ENCODE results near the gene TMEM101.
A peak's percentile ranks its signal among the peaks of the same experiment; 100 is the strongest.
"Not testable (repeated sequence)": the region's sequence is repeated elsewhere in the genome, so short reads cannot be mapped to it uniquely, and the experiment has no call there.

TMEM101 gene

GRCh38 chr17:44000141-44000860 is 14.5 kb downstream of the TMEM101 start:
- no peak for DNase-seq (ENCODE audit: low read depth)

- DNase-seq (ENCODE audit: low read depth) = no peak
These were observed 15.7 kb downstream of the TMEM101 start for GRCh38 chr17:43999024-43999423.

DNA sequence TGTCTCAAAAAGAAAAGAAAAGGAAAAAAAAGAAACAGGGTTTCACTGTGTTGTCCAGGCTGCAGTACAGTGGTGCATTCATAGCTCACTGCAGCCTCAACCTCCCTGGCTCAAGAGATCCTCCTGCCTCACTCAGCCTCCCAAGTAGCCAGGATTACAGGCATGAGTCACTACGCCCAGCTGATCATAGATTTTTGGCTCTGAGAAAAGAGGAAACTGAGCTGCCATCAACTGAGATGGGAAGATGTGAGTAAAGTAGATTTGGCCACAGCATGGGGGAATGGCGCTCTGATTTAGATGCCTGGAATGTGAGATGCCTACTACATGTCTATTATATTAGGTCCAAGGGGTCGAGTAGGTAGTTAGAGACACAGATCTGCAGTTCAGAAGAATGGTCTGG is 16.2 kb downstream of the TMEM101 start:
- no peak for DNase-seq (ENCODE audit: low read depth)

DNA sequence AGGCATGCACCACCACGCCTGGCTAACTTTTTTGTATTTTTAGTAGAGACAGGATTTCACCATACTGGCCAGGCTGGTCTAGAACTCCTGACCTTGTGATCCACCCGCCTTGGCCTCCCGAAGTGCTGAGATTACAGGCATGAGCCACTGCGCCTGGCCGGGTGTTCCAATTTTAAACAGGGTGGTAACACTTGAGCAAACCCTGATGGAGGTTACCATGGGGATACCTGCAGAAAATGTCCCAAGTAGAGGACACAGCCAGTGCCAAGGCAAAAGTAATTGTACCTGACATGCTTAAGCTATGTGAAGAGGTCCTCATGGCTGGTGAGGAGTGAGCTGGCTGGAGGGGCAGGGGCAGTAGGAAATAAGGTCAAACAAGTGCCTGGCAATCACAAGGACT is 17.6 kb downstream of the TMEM101 start:
- DNase-seq (ENCODE audit: low read depth) = not testable (repeated sequence)

GRCh38 chr17:43995150-43995471 is 19.7 kb downstream of the TMEM101 start:
- no peak for DNase-seq (ENCODE audit: low read depth)

- DNase-seq (ENCODE audit: low read depth) = peak; percentile 38
These were observed 20.3 kb downstream of the TMEM101 start for GRCh38 chr17:43994272-43995149.

GRCh38 chr17:43992641-43993040 is 22.1 kb downstream of the TMEM101 start:
- no peak for DNase-seq (ENCODE audit: low read depth)

GRCh38 chr17:43988301-43988700 is 26.5 kb downstream of the TMEM101 start:
- no peak for DNase-seq (ENCODE audit: low read depth)

DNA sequence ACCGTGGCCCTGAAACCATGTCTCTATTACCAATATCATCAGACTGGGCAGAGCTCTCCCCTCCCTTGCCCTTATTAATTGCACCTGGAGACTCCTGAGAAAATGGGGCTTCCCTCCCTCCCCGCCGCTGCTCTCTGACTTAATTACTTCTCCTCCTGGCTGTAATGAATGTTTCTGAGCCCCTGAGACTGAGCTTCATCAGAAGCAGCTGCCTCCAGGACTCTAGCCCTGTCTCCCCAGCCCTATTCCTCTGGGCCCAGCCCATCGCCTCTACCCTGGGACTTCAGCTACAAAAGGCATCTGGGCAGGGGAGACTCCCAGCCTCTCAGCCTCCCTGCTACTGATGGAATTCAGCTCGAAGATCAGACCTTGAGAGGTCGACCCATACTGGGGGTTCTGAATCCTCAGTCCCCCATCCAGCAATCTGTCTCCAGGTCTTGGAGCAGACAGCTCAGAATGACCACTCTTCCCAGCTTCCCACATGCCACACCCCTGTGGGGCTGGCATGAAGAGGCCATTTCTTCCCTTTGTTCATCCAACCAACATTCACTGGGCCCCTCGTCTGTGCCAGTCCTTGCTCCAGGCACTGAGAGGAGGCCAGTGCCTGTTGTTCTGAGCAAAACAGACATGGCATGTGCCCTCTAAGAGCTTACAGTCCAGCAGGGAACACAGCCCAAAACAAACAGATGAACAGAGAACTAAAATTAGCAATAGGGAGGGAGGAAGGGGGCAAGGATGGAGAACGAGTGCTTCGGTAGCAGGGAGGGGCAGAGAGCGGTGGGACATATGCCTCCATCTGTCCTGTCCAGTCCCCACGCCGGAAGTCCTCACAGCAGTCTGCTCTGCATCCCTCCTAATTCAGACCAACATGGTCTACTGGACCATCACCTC is 27.4 kb downstream of the TMEM101 start:
- no peak for DNase-seq (ENCODE audit: low read depth)

- no peak for DNase-seq (ENCODE audit: low read depth)
These were observed 28.4 kb downstream of the TMEM101 start for GRCh38 chr17:43986225-43986981.

- no peak for DNase-seq (ENCODE audit: low read depth)
These were observed 30.2 kb downstream of the TMEM101 start for GRCh38 chr17:43984521-43984920.

- no peak for DNase-seq (ENCODE audit: low read depth)
These were observed 31.0 kb downstream of the TMEM101 start for GRCh38 chr17:43983515-43984411.

GRCh38 chr17:43983196-43983514 is 31.6 kb downstream of the TMEM101 start:
- DNase-seq (ENCODE audit: low read depth) = no peak

GRCh38 chr17:43982171-43982570 is 32.6 kb downstream of the TMEM101 start:
- DNase-seq (ENCODE audit: low read depth) = no peak

DNA sequence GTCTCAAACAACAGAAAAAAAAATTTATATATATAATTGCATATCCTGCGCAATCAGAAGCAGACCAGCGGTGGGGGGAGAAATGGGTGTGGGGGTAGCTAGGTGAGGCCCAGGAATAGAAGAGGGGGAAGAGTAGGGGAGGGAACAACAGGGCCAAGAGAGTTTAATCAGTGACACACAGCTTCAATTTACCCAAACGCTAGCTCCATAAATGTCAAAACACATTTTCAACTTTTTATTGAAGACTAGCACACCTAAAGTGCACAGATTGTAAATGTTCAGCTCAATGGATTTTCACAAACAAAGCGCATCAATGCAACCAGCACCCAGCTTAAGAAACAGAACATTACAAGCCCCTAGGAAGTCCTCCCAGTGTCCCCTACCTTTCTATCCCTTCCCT is 35.1 kb downstream of the TMEM101 start:
- no peak for DNase-seq (ENCODE audit: low read depth)

DNA sequence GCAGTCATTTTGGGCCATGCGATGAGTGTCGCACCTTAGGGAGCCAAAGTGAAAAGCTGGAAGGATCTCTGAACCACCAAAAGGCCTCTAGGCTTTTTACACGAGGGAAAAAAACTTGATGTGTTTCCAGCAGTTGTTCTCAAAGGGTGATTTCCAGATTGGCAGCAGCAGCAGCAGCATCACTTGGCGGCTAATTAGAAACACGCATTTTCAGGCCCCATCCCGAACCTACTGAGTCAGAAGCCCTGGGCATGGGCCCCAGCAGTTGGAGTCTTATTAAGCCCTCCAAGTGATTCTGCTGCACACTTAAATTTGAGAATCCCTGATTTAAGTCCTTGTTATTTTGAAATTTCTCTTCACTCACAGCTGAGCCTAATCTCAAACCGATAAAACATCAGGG is 35.8 kb downstream of the TMEM101 start:
- DNase-seq (ENCODE audit: low read depth) = no peak

DNA sequence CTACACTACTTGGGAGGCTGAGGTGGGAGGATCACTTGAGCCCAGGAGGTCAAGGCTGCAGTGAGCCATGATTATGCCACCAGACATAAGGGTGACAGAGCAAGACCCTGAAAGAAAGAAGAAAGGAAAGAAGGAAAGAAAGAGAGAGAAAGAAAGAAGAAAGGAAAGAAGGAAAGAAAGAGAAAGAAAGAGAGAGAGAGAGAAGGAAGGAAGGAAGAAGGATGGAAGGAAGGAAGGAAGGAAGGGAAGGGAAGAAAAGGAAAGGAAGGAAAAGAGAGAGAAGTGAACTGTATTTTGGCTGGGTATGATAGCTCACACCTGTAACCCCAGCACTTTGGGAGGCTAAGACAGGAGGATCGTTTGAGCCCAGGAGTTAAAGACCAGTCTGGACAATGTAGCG is 36.7 kb downstream of the TMEM101 start:
- DNase-seq (ENCODE audit: low read depth) = no peak

DNA sequence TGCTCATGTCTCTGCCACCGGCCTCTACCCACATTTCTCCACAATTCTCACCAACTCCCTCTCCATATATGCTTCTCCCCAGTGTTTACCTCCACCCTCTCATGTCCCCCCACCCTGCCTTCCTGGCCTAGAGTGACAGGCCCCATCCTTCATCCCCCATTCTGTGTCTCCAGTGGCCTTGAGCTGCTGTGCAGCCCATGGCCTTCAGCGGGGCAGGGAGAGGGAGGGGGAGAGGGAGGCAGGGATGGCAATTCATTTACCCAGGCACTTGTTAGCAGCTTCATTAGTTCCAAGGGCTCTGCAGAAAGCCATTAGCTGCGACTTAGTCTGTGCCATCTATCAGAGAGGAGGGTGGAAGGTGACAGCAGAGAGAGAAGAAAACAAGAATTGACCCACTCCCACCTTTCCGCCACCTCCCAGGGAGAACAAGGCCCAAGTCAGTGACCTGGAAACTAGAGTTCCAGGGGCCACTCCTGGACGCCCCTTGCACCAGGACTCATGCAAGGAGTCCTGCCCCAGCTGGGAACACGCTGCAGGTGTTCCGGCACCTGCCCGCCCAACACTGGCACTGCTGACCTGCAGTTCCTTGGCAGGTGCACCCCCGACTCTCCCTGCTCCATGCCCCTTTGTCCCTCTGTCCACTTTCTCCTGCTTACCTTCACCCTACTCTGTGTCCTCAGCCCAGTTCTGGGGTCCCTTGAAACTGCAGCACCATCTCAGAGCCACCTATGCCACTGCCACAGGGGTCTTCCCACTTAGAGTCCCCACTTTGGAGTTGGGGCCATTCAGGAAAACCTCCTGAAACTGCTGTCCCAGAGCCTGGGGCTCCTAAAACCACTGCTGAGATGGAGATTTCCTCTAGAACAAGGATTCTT is 37.6 kb downstream of the TMEM101 start:
- no peak for DNase-seq (ENCODE audit: low read depth)

GRCh38 chr17:43975898-43976297 is 38.9 kb downstream of the TMEM101 start:
- DNase-seq (ENCODE audit: low read depth) = no peak
